HL-60/S4 treated with phorbol 12-myristate 13-acetate at 8.2 ng/mL for 4 days and 3 days (cell line): ENCODE results near the gene CAMK2B.

Experiments
- in situ Hi-C: fragments of 300-500 bp; cut with MboI; formaldehyde crosslinking; loops from 2 replicates; pipeline ENCODE4 v1.15.0; 2022; ENCODE audit warnings: low sequenced_read_pairs

Gene CAMK2B

DNA sequence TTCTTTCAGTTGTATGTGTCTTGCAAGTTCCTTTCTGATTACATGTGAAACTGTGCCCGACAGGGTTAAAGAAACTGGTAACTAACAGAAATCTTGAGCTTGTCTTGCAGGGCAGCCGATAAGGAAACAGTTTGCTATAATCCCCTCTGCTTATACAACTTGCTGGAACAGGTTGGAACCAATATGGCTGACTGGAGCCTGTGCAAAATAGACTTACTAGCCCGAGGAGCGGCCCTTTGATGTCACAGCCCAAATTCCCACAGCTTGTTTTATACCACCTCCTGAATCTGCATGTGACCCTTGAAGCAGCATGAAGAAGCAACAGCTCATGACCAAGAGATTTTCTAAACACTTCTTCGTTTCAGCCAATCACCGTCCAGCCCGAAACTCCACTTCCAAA, 127.9 kb downstream of the CAMK2B start:
- in situ Hi-C loops: no loop called here

- in situ Hi-C loops: no loop called here
These were observed 128.9 kb downstream of the CAMK2B start for GRCh38 chr7:44196450-44196872.

DNA sequence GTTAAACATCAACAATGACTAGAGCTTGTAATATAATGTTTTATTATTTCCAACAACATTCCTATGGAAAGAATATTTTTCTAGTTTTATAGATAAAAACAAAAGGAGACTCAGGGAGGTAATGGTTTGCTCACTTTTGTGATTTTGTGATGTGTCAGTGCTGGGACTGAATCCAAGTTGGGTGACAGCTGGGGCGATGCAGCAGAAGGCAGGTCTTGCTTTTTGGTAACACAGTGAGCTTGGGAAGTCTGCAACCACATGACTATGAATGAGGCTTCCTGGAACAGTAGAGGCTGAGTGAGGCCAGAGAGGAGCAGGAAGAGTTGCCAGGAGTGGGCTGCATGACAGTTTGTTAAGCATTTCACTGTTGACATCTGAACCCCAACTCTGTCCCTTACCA, 129.5 kb downstream of the CAMK2B start:
- in situ Hi-C loops: no loop called here

DNA sequence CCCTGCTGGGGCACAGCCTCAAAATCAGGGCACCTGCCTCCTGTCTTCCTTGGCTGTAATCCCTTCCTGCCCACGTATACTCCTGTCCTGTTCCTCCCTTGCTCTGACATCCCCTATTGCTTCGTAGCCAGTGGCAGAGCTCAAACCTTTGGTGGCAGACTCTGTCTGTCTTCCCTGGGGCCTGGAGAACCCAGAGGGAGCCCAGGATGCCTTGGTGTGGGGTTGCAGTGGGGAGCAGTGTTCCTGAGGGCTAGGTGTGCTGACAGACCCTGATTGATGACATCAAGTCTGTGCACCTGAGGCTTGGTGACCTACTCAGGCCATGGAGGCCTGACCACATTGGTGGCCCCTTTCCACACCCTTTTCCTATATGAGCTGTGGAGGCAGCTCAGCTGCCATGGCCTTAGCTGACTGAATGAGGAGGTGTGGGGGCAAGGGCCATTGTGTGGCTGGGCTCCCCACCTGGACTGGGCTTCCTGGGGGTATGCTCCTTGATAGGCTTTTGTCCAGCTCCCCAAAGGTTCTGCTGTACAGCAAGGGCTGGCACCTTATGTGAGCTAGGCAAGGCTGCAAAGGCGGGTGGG, 130.7 kb downstream of the CAMK2B start:
- in situ Hi-C loops: no loop called here

DNA sequence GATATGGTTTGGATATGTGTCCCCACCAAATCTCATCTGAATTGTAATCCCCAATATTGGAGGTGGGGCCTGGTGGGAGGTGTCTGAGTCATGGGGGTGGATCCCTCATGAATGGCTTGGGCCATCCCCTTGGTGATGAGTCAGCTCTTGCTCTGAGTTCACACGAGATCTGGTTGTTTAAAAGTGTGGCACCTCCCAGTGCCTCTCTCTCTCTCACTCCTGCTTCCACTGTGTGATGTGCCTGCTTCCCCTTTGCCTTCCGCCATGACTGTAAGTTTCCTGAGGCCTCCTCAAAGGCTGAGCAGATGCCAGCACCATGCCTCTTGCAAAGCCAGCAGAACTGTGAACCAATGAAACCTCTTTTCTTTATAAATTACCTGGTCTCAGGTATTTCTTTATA, 131.3 kb downstream of the CAMK2B start:
- in situ Hi-C loops: no loop called here

DNA sequence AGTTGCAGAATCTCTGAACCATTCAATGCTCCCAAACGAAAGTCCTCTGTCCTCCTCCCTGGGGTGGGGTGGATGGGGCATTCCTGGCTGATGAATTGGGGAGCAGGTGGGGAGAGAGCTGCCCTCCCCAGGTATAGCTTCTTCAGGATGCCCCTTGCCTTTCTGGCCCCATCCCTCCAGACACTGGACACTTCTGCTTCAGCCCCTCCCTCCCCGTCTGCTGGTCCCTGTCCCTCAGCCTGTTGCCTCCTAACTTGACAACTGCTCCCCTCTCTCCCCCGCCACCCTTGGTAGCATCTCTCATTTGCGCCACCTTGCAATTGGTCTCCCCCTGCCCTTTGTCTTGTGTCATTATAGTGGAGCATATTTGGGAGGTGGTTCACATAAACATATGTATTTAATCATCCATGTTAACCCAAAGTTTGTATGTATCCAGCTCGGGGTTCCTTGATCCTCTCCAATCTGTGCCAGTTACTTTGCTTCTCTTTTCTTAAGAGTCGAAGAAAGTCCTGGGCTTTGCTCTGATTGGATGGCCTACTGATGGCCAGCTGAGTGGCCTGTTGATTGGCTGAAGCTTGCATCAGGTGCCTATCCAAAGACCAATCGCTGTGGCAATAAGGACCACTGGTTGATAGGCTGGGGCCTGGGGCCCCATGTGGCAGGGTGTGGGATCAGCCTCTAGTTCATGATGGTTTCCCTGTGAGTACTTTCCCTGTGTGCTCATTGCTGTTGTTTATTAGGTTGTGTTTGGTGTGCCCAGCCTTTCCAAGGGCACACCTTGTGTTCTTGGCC, 132.2 kb downstream of the CAMK2B start:
- in situ Hi-C loops: no loop called here

DNA sequence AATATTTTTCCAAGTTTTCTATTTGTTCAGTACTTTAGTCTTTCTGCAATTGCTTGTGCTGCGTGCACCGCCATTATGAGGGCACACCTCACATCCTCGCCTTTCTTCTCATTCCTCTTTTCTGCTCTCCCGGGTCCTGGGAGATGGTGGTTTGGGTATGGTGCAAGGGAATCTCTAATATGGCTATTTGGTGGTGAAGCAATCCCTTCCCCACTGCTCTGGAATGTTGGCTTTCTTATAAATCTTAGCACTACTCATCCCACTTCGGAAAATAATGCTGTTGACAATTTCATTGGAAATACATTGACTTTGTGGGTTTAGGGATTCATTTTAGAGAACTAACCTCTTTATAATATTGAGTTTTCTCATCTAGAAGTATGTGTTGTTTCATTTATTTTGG, 134.2 kb downstream of the CAMK2B start:
- in situ Hi-C loops: no loop called here

DNA sequence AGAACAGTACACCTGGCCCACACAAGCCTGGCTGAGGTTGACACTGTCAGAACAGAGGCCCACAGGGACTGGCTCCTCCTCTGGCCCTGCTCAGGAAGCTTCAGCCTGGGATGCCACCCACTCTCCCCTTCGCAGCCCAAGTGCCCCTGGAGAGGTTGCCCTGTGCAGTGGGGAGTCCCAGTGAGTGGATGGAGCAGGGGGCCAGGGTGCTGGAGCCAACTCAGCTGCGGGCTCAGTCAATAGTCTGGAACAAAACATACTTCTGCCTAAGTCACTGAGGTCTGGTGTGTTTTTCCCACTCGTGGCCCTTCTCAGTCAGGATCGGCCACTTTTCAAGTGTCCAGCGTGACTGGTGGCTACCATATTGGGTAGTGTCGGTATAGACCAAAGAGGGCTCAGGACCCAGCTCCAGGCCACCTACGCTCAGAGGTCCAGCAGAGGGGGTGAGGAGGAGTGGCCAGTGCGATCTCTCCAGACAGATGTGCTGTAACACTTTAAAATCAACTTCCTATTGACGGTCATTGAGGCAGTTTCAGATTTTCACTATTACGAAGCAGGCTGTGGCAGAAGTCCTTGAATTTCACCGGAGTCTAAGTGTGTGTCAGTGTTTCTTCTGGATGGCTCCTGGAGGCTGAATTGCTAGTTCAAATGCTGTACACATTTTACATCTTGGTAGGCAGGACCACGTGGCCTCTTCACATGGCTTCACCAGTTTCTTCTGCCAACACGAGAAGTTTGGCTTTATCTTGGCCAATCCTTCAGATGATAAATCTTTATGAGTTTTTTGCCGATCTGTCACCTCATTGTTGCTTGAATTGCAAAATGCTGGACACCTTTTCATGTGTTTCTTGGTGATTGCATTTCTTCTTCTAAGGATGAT, 135.2 kb downstream of the CAMK2B start:
- in situ Hi-C loops: no loop called here

- in situ Hi-C loops: no loop called here
These were observed 136.0 kb downstream of the CAMK2B start, which contains the start of gene GCK for GRCh38 chr7:44189286-44189992. TSS of gene GCK (minus strand) at chr7:44189439. CDS start at chr7:44188953, 486 bp downstream.

DNA sequence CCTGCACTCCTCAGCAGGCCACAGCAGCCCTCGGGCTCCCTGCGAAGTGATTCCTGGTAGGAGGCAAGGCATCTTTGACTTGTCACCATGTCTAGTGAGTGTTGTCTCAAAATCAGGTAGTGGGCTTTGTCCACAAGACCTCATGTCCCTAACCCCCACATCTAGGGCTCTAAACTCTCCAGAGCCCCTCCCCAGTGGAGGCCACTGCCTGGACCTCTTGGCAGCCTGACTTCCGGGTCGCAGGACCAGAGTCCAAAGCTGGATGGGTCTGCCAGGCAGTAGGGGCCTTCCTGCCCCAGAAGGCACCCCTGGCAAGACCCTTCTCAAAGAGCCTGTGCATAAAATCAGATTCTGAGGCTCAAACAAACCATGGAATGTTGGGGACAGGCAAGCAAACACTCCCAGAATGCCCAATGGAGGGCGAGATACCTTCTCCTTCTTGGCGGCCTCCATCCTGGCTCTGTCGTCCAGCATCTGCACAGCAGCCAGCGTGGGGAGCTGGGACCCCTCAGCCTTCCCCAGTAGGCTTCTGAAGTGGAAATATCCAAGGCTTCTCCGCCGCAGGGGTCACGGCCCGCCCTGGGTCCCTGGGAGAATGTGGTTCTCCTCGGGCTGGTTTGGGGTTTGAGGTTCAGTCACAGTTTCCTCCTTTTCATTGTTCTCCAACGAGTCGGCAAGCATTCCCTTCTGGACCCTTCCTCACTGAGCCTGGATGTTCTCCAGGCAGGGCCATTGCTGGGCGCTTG, 136.7 kb downstream of the CAMK2B start:
- in situ Hi-C loops: no loop called here

- in situ Hi-C loops: no loop called here
These were observed 137.6 kb downstream of the CAMK2B start for GRCh38 chr7:44187636-44188416.

GRCh38 chr7:44186736-44187135, 138.7 kb downstream of the CAMK2B start:
- in situ Hi-C loops: no loop called here

DNA sequence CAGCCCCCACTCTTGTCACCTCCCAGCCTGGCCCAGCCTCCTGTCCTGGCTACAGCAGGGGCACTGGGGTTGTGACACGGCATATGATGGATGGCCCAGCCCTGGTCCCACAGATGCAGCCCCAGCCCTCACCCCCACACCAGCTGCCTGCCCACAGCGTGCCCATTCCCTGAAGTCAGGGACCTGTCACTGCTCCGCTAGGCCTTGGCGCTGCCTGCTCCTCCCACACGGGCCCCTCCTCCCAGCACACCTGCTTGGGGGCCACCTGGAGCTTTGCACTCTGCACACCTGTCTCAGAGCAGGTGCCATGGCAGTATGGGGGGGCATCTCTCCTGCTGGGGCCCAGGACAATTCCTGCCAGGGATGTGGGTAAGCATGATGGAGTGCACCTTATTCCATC, 139.7 kb downstream of the CAMK2B start:
- in situ Hi-C loops: no loop called here

GRCh38 chr7:44184873-44185446, 140.4 kb downstream of the CAMK2B start:
- in situ Hi-C loops: no loop called here

GRCh38 chr7:44184206-44184872, 141.1 kb downstream of the CAMK2B start:
- in situ Hi-C loops: no loop called here

DNA sequence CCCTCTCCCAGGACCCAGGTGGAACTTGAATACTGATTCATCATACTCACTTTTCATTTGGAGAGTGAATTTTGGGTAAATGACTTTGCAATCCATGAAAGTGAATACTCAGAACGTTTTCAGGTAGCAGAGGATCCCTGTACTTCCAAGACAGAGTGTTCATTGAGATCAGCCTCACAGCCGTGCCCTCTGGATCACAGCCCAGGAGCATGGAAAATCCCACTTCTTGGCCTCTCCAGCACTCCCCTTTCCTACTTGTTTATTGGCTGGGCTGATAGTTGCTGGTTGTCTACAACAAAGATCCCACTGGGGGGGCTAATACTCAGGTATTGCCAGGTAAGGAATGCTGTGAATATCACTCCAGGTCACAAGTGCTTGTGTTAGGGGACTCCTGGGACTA, 142.0 kb downstream of the CAMK2B start:
- in situ Hi-C loops: no loop called here

GRCh38 chr7:44182827-44183226, 142.6 kb downstream of the CAMK2B start:
- in situ Hi-C loops: no loop called here

DNA sequence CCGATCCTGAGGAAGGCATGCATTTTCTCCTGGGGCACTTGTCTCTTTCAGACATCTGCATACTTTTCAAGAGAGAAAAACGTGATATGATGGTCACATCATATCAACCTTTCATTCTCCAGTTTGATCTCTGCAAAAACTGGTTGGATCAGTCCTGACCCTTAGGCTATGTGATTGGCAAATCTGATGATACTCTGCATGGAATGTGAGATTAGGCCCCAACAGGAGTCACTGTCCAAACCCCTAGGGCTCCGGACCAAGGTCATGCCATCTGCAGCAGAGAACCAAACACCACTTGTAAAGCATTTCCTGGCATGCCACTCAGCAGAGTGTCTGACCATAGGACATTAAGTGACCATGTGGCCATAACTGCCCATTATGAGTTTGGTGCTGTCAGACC, 144.8 kb downstream of the CAMK2B start:
- in situ Hi-C loops: no loop called here
